HepG2 (cell line): ENCODE results near the gene ATG9A. TPM values are rescaled to one million over a fixed set of nuclear protein-coding genes. Genes with fewer than 3 reads are reported as not detected.

ENCODE experiments used
- FLYWCH1 ChIP-seq: sonication (generic); formaldehyde crosslinking; IDR thresholded peaks from 2 replicates; pipeline ENCODE4 v1.8.1; 2023; ENCODE audit warnings: mild to moderate bottlenecking, missing genetic modification reagents
- FOXO4 ChIP-seq: sonication (generic); formaldehyde crosslinking; conservative IDR thresholded peaks from 2 replicates; pipeline ENCODE4 v1.8.1; 2023; ENCODE audit warnings: missing genetic modification reagents
- IKZF5 ChIP-seq: IDR thresholded peaks from 2 replicates; pipeline ENCODE4 v1.6.1; 2018; ENCODE audit warnings: missing genetic modification reagents, mild to moderate bottlenecking, missing compliant biosample characterization
- JDP2 ChIP-seq: sonication (generic); formaldehyde crosslinking; IDR thresholded peaks from 2 replicates; pipeline ENCODE4 v1.8.1; 2022; ENCODE audit warnings: missing genetic modification reagents, borderline replicate concordance
- JUND ChIP-seq: sonication (generic); formaldehyde crosslinking; IDR thresholded peaks from 2 replicates; pipeline ENCODE4 v1.8.0; 2022; ENCODE audit warnings: mild to moderate bottlenecking, missing genetic modification reagents
- KLF13 ChIP-seq: sonication (generic); formaldehyde crosslinking; IDR thresholded peaks from 2 replicates; pipeline ENCODE4 v1.4.0; 2020; ENCODE audit warnings: mild to moderate bottlenecking, missing genetic modification reagents
- POLR2AphosphoS2 ChIP-seq: IDR thresholded peaks from 2 replicates; pipeline ENCODE4 v1.6.1; 2011; ENCODE audit warnings: low read depth, low read length, improper control_type of control experiment
- SNAI1 ChIP-seq: sonication (generic); formaldehyde crosslinking; IDR thresholded peaks from 2 replicates; pipeline ENCODE4 v1.5.0; 2020; ENCODE audit warnings: mild to moderate bottlenecking, missing genetic modification reagents, borderline replicate concordance
- SRSF9 ChIP-seq: fragments of 200-400 bp; formaldehyde crosslinking; IDR thresholded peaks from 2 replicates; pipeline ENCODE4 v1.6.1; 2018; ENCODE audit warnings: borderline replicate concordance, mild to moderate bottlenecking, low read depth, low read length; ENCODE audit not compliant: insufficient read depth, poor library complexity, severe bottlenecking
- TAF15 ChIP-seq: fragments of 200-400 bp; formaldehyde crosslinking; IDR thresholded peaks from one replicate; pipeline ENCODE4 v1.6.1; 2018; ENCODE audit warnings: mild to moderate bottlenecking, low read depth, low read length; ENCODE audit not compliant: poor library complexity, severe bottlenecking
- TRIM24 ChIP-seq: sonication (generic); formaldehyde crosslinking; IDR thresholded peaks from 2 replicates; pipeline ENCODE4 v1.8.0; 2022; ENCODE audit warnings: mild to moderate bottlenecking, missing genetic modification reagents
- ZNF317 ChIP-seq: sonication (generic); formaldehyde crosslinking; IDR thresholded peaks from 2 replicates; pipeline ENCODE4 v1.5.0; 2020; ENCODE audit warnings: mild to moderate bottlenecking, missing genetic modification reagents
- ZNF510 ChIP-seq: sonication (generic); formaldehyde crosslinking; IDR thresholded peaks from 2 replicates; pipeline ENCODE4 v1.4.0; 2020; ENCODE audit warnings: low read depth, mild to moderate bottlenecking, missing genetic modification reagents
- ZNF552 ChIP-seq: sonication (generic); formaldehyde crosslinking; IDR thresholded peaks from 2 replicates; pipeline ENCODE4 v1.9.0; 2022; ENCODE audit warnings: missing genetic modification reagents, mild to moderate bottlenecking, borderline replicate concordance
- ZNF605 ChIP-seq: sonication (generic); formaldehyde crosslinking; IDR thresholded peaks from 2 replicates; pipeline ENCODE4 v1.8.0; 2022; ENCODE audit warnings: mild to moderate bottlenecking, missing genetic modification reagents
- ZNF616 ChIP-seq: sonication (generic); formaldehyde crosslinking; IDR thresholded peaks from 2 replicates; pipeline ENCODE4 v1.5.0; 2020; ENCODE audit warnings: low read depth, mild to moderate bottlenecking, missing genetic modification reagents
- ZNF660 ChIP-seq: sonication (generic); formaldehyde crosslinking; IDR thresholded peaks from 2 replicates; pipeline ENCODE4 v1.5.1; 2020; ENCODE audit warnings: mild to moderate bottlenecking, low read depth, missing genetic modification reagents, borderline replicate concordance
- ZSCAN20 ChIP-seq: sonication (generic); formaldehyde crosslinking; IDR thresholded peaks from 2 replicates; pipeline ENCODE4 v1.4.0; 2020; ENCODE audit warnings: missing genetic modification reagents, mild to moderate bottlenecking, borderline replicate concordance
- ZSCAN5A ChIP-seq: sonication (generic); formaldehyde crosslinking; IDR thresholded peaks from 2 replicates; pipeline ENCODE4 v1.8.0; 2022; ENCODE audit warnings: mild to moderate bottlenecking, missing genetic modification reagents, borderline replicate concordance
- polyA plus RNA-seq, 8 experiments: library from polyadenylated mRNA; depleted of rRNA in 3 of 8; stranded (reverse) in 7 of 8; unstranded in 1 of 8; fragments of >200 nt; fragmentation: Illumina TruSeq in 4 of 8; extraction: Trizol in 4 of 8; gene quantifications; 2 replicates each; pipeline versions ENCODE4 v1.2.1 to v1.2.3, GENCODE V29; 2011 to 2016; ENCODE audit warnings: low read depth in 4 of 8, missing spikeins in 1 of 8, mixed read lengths in 1 of 8; ENCODE audit not compliant: insufficient read depth in 1 of 8
- total RNA-seq, 5 experiments: library from RNA; depleted of rRNA; stranded (reverse); fragments of >200 nt; fragmentation: Illumina TruSeq; extraction: Trizol; gene quantifications; 2 replicates each; pipeline ENCODE4 v1.2.3, GENCODE V29; 2016; ENCODE audit warnings: low read depth in 1 of 5
- TF ChIP-seq, protein P1 (sequence below): sonication (generic); formaldehyde crosslinking; IDR thresholded peaks from 2 replicates; pipeline ENCODE4 v1.4.0; 2020; ENCODE audit warnings: missing genetic modification reagents, borderline replicate concordance

ATG9A gene
- total and polyA plus RNA-seq, 2 of the 13 experiments (the other 11 are each of a cell fraction or from before 2014, with no cell fraction given) = 35.0 to 131 TPM

GRCh38 chr2:219218732-219219701 is 10.4 kb downstream of the ATG9A start, which contains the start of gene ABCB6 (continued):
- peak; percentile 99 for TF ChIP-seq FOXO4 (CRISPR knock-in tag)
- peak; percentile 51; the same call in 1 of the 2 replicates for TF ChIP-seq ZNF552 (CRISPR knock-in tag)
- peak; percentile 46; the same call in 1 of the 2 replicates for TF ChIP-seq JDP2 (CRISPR knock-in tag)
- TF ChIP-seq POLR2AphosphoS2 = no peak
- no peak for TF ChIP-seq SRSF9
- peak; percentile 98 for TF ChIP-seq ZSCAN5A (CRISPR knock-in tag)
- TF ChIP-seq FLYWCH1 = peak; percentile 91; the same call in 1 of the 2 replicates
- TF ChIP-seq KLF13 (CRISPR knock-in tag) = peak; percentile 73
- TF ChIP-seq JUND (CRISPR knock-in tag) = no peak
- TF ChIP-seq ZNF605 (CRISPR knock-in tag) = peak; percentile 82; the same call in 1 of the 2 replicates
- TF ChIP-seq, protein P1, sequence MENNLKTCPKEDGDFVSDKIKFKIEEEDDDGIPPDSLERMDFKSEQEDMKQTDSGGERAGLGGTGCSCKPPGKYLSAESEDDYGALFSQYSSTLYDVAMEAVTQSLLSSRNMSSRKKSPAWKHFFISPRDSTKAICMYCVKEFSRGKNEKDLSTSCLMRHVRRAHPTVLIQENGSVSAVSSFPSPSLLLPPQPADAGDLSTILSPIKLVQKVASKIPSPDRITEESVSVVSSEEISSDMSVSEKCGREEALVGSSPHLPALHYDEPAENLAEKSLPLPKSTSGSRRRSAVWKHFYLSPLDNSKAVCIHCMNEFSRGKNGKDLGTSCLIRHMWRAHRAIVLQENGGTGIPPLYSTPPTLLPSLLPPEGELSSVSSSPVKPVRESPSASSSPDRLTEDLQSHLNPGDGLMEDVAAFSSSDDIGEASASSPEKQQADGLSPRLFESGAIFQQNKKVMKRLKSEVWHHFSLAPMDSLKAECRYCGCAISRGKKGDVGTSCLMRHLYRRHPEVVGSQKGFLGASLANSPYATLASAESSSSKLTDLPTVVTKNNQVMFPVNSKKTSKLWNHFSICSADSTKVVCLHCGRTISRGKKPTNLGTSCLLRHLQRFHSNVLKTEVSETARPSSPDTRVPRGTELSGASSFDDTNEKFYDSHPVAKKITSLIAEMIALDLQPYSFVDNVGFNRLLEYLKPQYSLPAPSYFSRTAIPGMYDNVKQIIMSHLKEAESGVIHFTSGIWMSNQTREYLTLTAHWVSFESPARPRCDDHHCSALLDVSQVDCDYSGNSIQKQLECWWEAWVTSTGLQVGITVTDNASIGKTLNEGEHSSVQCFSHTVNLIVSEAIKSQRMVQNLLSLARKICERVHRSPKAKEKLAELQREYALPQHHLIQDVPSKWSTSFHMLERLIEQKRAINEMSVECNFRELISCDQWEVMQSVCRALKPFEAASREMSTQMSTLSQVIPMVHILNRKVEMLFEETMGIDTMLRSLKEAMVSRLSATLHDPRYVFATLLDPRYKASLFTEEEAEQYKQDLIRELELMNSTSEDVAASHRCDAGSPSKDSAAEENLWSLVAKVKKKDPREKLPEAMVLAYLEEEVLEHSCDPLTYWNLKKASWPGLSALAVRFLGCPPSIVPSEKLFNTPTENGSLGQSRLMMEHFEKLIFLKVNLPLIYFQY (CRISPR knock-in tag) = peak; percentile 86
- peak; percentile 95 for TF ChIP-seq ZNF616
- peak; percentile 93 for TF ChIP-seq ZNF317 (CRISPR knock-in tag)
- TF ChIP-seq TAF15 = peak; percentile 85
- TF ChIP-seq ZNF510 (CRISPR knock-in tag) = peak; percentile 92; the same call in 1 of the 2 replicates
- peak; percentile 94 for TF ChIP-seq IKZF5 (CRISPR knock-in tag)
- peak; percentile 93; the same call in 1 of the 2 replicates for TF ChIP-seq ZSCAN20 (CRISPR knock-in tag)
- TF ChIP-seq SNAI1 (CRISPR knock-in tag) = peak; percentile 99
- no peak for TF ChIP-seq TRIM24 (CRISPR knock-in tag)
- no peak for TF ChIP-seq ZNF660
